ENCODE results near the gene TRIM49C. TPM values are rescaled to one million over a fixed set of nuclear protein-coding genes. Genes with fewer than 3 reads are reported as not detected.
"Not testable (repeated sequence)": the region's sequence is repeated elsewhere in the genome, so short reads cannot be mapped to it uniquely, and the experiment has no call there.

The TRIM49C gene, protein sequence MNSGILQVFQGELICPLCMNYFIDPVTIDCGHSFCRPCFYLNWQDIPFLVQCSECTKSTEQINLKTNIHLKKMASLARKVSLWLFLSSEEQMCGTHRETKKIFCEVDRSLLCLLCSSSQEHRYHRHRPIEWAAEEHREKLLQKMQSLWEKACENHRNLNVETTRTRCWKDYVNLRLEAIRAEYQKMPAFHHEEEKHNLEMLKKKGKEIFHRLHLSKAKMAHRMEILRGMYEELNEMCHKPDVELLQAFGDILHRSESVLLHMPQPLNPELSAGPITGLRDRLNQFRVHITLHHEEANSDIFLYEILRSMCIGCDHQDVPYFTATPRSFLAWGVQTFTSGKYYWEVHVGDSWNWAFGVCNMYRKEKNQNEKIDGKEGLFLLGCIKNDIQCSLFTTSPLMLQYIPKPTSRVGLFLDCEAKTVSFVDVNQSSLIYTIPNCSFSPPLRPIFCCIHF
- polyA plus RNA-seq (not detected in 2 replicates), polyA minus RNA-seq (not detected in 2 replicates)

DNA sequence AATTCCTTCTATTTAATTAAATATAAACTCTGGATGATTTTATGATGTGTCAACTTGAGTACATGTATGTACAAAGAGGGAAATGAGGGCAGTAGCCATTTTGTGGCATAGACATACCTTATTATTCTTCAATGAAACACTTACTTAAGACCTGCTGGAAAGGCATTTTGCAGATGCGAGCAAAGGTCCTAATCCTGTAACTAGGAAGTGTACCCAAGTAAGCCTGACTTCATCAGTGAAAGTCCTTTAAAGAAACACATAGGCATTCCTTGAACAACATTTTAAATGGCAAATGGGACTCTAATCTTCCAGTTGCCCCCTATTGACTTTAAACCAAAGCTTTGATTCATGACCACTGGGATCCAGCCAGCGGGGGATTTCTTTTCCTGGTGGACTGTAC, at the start of gene TRIM49C:
Gene TRIM49C, plus strand, starts transcription at position 301 of the 400 bp plus-strand sequence. CDS start 4,106 bp downstream, outside the sequence.
- not testable (repeated sequence) for H3K79me2 ChIP-seq (replicated peaks; ENCODE audit: insufficient read depth, low read length); H2AFZ ChIP-seq (ENCODE audit: low read depth, low read length); H3K36me3 ChIP-seq (ENCODE audit: insufficient read depth, low read length); H3K27me3 ChIP-seq (ENCODE audit: insufficient read depth, low read depth, low read length); H3K4me3 ChIP-seq (ENCODE audit: low read length); H3K9ac ChIP-seq (ENCODE audit: low read length); H3K9me2 ChIP-seq (ENCODE audit: insufficient read depth, low read length); H3K9me3 ChIP-seq (ENCODE audit: low read length); H3K27ac ChIP-seq (ENCODE audit: low read length); H3K4me2 ChIP-seq (ENCODE audit: low read length); H3F3A ChIP-seq (ENCODE audit: insufficient read depth, low read length, poor library complexity, severe bottlenecking); H4K20me1 ChIP-seq (ENCODE audit: insufficient read depth)

DNA sequence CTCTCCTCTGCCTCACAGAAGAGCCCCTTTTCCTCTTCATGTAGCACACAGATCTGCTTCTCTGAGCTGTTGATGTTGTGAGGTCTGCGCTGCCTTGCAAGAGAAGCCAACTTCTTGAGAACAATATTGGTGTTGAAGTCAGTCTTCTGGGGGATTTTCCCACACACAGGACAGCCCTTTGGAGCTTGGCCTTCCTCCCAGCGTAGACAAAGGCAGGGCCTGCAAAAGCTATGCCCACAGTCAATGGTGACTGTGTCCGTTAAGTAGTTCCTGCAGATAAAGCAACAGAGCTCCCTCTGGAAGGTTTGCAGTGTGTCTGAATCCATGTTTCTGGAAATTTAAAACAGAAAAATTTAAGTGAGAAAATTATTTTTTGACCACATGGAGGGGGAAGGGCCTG, 6.7 kb upstream of the TRIM49C start:
- H3K9me3 ChIP-seq (ENCODE audit: low read length); H3K4me2 ChIP-seq (ENCODE audit: low read length); H3K9ac ChIP-seq (ENCODE audit: low read length); H3K9me2 ChIP-seq (ENCODE audit: insufficient read depth, low read length); H3K27ac ChIP-seq (ENCODE audit: low read length); H3K27me3 ChIP-seq (ENCODE audit: insufficient read depth, low read depth, low read length); H4K20me1 ChIP-seq (ENCODE audit: insufficient read depth); H2AFZ ChIP-seq (ENCODE audit: low read depth, low read length); H3K79me2 ChIP-seq (replicated peaks; ENCODE audit: insufficient read depth, low read length); H3F3A ChIP-seq (ENCODE audit: insufficient read depth, low read length, poor library complexity, severe bottlenecking); H3K4me3 ChIP-seq (ENCODE audit: low read length); H3K36me3 ChIP-seq (ENCODE audit: insufficient read depth, low read length): not testable (repeated sequence)

DNA sequence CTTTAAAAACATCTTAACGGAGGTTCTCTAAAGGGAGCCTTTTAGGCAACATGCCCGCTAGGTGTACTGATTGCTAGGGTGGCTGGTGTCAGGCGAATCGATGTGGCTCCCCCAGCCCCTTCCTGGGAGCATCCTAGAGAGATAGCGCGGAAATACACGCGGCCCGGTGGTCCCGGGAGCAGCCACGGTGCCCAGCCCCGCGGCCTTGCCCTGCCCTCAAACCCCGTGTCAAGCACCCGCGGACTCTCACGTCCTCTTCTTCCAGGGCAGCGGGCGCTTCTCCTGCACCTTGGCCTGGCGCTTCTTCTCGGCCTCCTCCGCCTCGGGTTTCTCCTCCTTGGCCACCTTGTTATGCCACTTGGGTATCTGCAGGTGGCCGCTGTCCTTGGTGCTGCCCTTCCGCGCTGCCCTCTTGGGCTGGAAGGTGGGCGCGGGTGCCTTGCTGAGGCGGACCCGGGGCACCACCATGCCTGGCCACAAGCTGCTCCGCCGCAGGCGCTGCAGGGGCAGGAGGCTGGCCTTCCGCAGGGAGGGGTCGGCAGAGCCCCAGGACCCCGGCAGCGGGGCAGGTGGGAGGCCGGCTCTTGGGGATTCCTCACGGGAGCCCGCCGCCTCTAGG, 20.8 kb downstream of the TRIM49C start:
- not testable (repeated sequence) for H3K4me2 ChIP-seq (ENCODE audit: low read length); H3K9me3 ChIP-seq (ENCODE audit: low read length); H3K9me2 ChIP-seq (ENCODE audit: insufficient read depth, low read length); H3K27ac ChIP-seq (ENCODE audit: low read length); H2AFZ ChIP-seq (ENCODE audit: low read depth, low read length); H3K36me3 ChIP-seq (ENCODE audit: insufficient read depth, low read length); H3K4me3 ChIP-seq (ENCODE audit: low read length); H3F3A ChIP-seq (ENCODE audit: insufficient read depth, low read length, poor library complexity, severe bottlenecking); H3K27me3 ChIP-seq (ENCODE audit: insufficient read depth, low read depth, low read length); H4K20me1 ChIP-seq (ENCODE audit: insufficient read depth); H3K9ac ChIP-seq (ENCODE audit: low read length); H3K79me2 ChIP-seq (replicated peaks; ENCODE audit: insufficient read depth, low read length)

DNA sequence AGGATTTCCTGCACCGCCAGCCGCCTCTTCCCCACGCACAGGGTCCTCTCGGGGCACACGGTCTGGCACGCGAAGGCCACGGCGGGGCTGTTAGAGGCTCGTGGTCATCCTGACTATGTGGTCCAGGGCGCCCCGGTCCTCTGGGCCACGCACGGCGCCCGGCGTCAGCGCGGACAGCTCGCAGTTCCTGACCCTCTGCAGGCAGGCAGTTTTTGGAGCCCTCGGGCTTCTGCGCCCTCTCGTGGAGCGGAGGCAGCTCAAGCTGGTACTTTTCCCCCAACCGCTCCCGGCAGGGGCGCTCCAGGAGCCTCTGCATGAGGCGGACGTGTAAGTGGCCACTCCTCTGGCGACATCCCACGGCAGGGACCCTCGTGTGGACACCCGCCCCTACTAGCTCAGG, 21.4 kb downstream of the TRIM49C start:
- not testable (repeated sequence) for H3K27ac ChIP-seq (ENCODE audit: low read length); H3K79me2 ChIP-seq (replicated peaks; ENCODE audit: insufficient read depth, low read length); H3K4me2 ChIP-seq (ENCODE audit: low read length); H3K9me2 ChIP-seq (ENCODE audit: insufficient read depth, low read length); H3K36me3 ChIP-seq (ENCODE audit: insufficient read depth, low read length); H3K4me3 ChIP-seq (ENCODE audit: low read length); H2AFZ ChIP-seq (ENCODE audit: low read depth, low read length); H3K9me3 ChIP-seq (ENCODE audit: low read length); H3F3A ChIP-seq (ENCODE audit: insufficient read depth, low read length, poor library complexity, severe bottlenecking); H3K27me3 ChIP-seq (ENCODE audit: insufficient read depth, low read depth, low read length); H4K20me1 ChIP-seq (ENCODE audit: insufficient read depth); H3K9ac ChIP-seq (ENCODE audit: low read length)

DNA sequence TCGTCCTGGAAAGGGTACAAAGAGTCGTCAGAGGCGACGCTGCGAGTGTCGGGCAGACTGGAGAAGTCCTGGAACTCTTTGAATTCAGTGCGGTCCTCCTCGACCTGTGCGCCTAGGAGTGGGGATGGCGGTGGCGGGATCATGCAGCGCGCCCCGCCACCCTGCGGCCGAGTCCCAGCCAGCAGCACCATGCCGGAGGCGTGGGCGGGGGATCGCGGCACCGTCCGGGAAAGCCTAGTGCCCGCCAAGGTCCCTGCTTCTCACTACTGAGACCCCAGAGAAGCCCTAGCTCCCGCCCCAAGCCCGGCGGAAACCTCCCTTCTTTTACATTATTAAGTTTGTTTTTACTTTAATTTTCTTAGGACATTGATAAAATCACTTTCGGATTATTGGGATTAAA, 22.6 kb downstream of the TRIM49C start:
- not testable (repeated sequence) for H3K4me2 ChIP-seq (ENCODE audit: low read length); H3K4me3 ChIP-seq (ENCODE audit: low read length); H2AFZ ChIP-seq (ENCODE audit: low read depth, low read length); H3K36me3 ChIP-seq (ENCODE audit: insufficient read depth, low read length); H4K20me1 ChIP-seq (ENCODE audit: insufficient read depth); H3K27ac ChIP-seq (ENCODE audit: low read length); H3K9me3 ChIP-seq (ENCODE audit: low read length); H3K9me2 ChIP-seq (ENCODE audit: insufficient read depth, low read length); H3K79me2 ChIP-seq (replicated peaks; ENCODE audit: insufficient read depth, low read length); H3F3A ChIP-seq (ENCODE audit: insufficient read depth, low read length, poor library complexity, severe bottlenecking); H3K27me3 ChIP-seq (ENCODE audit: insufficient read depth, low read depth, low read length); H3K9ac ChIP-seq (ENCODE audit: low read length)

DNA sequence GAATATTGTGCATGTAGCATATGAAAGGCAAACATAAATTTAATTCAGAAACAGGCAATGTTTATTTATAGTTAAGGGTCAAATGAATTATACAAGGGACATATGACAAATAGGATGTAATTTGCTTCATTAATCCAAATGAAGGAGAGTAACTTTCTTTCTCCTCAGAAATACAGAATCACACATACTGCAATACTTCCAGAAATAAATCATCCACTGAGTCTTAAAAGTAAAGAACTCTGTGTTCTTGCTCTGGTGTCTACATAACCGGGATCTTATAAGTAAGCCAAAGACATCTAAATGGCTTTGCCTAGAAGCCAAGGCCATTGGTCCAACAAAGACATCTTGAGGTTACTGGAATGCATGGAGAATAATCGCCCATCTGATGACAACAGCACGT, 54.7 kb downstream of the TRIM49C start, which contains the start of gene UBTFL1:
Gene UBTFL1, plus strand, starts transcription at position 301 of the 400 bp plus-strand sequence. Its CDS starts 0 bp downstream, at position 301.
- not testable (repeated sequence) for H3K9me3 ChIP-seq (ENCODE audit: low read length); H3K27ac ChIP-seq (ENCODE audit: low read length); H3K36me3 ChIP-seq (ENCODE audit: insufficient read depth, low read length)

DNA sequence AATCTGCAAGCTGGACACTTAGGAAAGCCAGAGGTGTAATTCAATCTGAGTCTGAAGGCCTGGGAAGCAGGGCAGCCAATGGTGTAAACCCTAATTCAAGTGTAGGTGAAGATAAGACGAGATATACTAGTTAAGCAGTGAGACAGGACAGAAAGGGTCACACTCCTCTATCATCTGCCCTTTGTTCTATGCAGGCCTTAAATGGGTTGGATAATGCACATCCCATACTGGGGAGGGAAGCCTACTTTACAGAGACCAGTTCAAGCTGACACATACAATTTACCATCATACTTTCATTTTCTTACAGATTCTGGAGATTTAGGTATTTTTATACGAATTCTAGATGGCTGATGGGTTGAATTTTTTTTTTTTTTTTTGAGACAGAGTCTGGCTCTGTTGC, 57.8 kb downstream of the TRIM49C start:
- H3K27me3 ChIP-seq (ENCODE audit: insufficient read depth, low read depth, low read length); H4K20me1 ChIP-seq (ENCODE audit: insufficient read depth); H3K79me2 ChIP-seq (replicated peaks; ENCODE audit: insufficient read depth, low read length); H3K9me2 ChIP-seq (ENCODE audit: insufficient read depth, low read length); H3K9me3 ChIP-seq (ENCODE audit: low read length); H3F3A ChIP-seq (ENCODE audit: insufficient read depth, low read length, poor library complexity, severe bottlenecking); H3K4me3 ChIP-seq (ENCODE audit: low read length); H3K4me2 ChIP-seq (ENCODE audit: low read length); H3K9ac ChIP-seq (ENCODE audit: low read length); H3K27ac ChIP-seq (ENCODE audit: low read length); H2AFZ ChIP-seq (ENCODE audit: low read depth, low read length); H3K36me3 ChIP-seq (ENCODE audit: insufficient read depth, low read length): not testable (repeated sequence)

More for the DNA sequence above, 54.7 kb downstream of the TRIM49C start, which contains the start of gene UBTFL1:
- not testable (repeated sequence) for H3K9ac ChIP-seq (ENCODE audit: low read length); H3F3A ChIP-seq (ENCODE audit: insufficient read depth, low read length, poor library complexity, severe bottlenecking); H2AFZ ChIP-seq (ENCODE audit: low read depth, low read length); H3K9me2 ChIP-seq (ENCODE audit: insufficient read depth, low read length); H4K20me1 ChIP-seq (ENCODE audit: insufficient read depth); H3K27me3 ChIP-seq (ENCODE audit: insufficient read depth, low read depth, low read length); H3K4me2 ChIP-seq (ENCODE audit: low read length); H3K79me2 ChIP-seq (replicated peaks; ENCODE audit: insufficient read depth, low read length); H3K4me3 ChIP-seq (ENCODE audit: low read length)

Measured in neural cell (in vitro differentiated cells).